Ascending aorta (tissue), 2 donors: Measurements from ENCODE around the gene SHMT2. TPM values are rescaled to one million over a fixed set of nuclear protein-coding genes. Genes with fewer than 3 reads are reported as not detected.

Experiments
- DNase-seq, 2 donors: peaks; one replicate each; pipeline ENCODE4 v3.0.0-alpha.2; 2019; ENCODE audit warnings: low spot score in 2 of 2
- H3K27ac ChIP-seq, 2 donors: fragments of 200-600 bp; sonication (generic); one replicate each; pipeline ENCODE4 v1.5.1; 2016 to 2017; ENCODE audit warnings: mild to moderate bottlenecking in 1 of 2
- H3K27me3 ChIP-seq: fragments of 200-600 bp; sonication (generic); one replicate; pipeline ENCODE4 v1.5.1; 2017
- H3K36me3 ChIP-seq, 2 donors: fragments of 200-600 bp; sonication (generic); one replicate each; pipeline ENCODE4 v1.5.1; 2016
- H3K4me1 ChIP-seq, 2 donors: fragments of 200-600 bp; sonication (generic); one replicate each; pipeline ENCODE4 v1.5.1; 2016 to 2017; ENCODE audit warnings: mild to moderate bottlenecking in 1 of 2
- H3K4me3 ChIP-seq, 2 donors: fragments of 200-600 bp; sonication (generic); one replicate each; pipeline ENCODE4 v1.5.1; 2016 to 2017; ENCODE audit warnings: mild to moderate bottlenecking in 1 of 2
- H3K9me3 ChIP-seq, 2 donors: fragments of 200-600 bp; sonication (generic); one replicate each; pipeline ENCODE4 v1.5.1; 2016
- intact Hi-C: fragments of 100-400 bp; cut with DNase I; formaldehyde crosslinking; loops from one replicate; pipeline ENCODE4 v1.15.1; 2023
- total RNA-seq: library from RNA; depleted of rRNA; stranded (reverse); fragments of >200 nt; gene quantifications from one replicate; pipeline ENCODE4 v1.1.0, GENCODE V29; 2016
- TF ChIP-seq, protein P1 (sequence below), 3 experiments: fragments of 200-600 bp in 2 of 3; fragments of 450-650 bp in 1 of 3; sonication (generic) in 2 of 3; IDR thresholded peaks; one replicate each; pipeline ENCODE4 v1.5.1; 2016 to 2019; ENCODE audit warnings: antibody characterized with exemption in 3 of 3, mild to moderate bottlenecking in 1 of 3, moderate library complexity in 1 of 3

SHMT2 gene
- total RNA-seq, 1 donor from 2014 or later = 136 TPM

GRCh38 chr12:57219205-57219992 is 10.1 kb upstream of the SHMT2 start:
- peaks cover 13 to 19% of the 10 kb centered on the region in 2 donors for H3K4me1 ChIP-seq
- H3K4me3 ChIP-seq = no peak overlapping the region
- H3K27me3 ChIP-seq = no peaks in the 10 kb centered on the region
- intact Hi-C loops = no loop called here
- H3K27ac ChIP-seq = no peak overlapping the region
- H3K36me3 ChIP-seq = no peaks in the 10 kb centered on the region
- H3K9me3 ChIP-seq = no peaks in the 10 kb centered on the region
- DNase-seq = no peak
- TF ChIP-seq, protein P1, sequence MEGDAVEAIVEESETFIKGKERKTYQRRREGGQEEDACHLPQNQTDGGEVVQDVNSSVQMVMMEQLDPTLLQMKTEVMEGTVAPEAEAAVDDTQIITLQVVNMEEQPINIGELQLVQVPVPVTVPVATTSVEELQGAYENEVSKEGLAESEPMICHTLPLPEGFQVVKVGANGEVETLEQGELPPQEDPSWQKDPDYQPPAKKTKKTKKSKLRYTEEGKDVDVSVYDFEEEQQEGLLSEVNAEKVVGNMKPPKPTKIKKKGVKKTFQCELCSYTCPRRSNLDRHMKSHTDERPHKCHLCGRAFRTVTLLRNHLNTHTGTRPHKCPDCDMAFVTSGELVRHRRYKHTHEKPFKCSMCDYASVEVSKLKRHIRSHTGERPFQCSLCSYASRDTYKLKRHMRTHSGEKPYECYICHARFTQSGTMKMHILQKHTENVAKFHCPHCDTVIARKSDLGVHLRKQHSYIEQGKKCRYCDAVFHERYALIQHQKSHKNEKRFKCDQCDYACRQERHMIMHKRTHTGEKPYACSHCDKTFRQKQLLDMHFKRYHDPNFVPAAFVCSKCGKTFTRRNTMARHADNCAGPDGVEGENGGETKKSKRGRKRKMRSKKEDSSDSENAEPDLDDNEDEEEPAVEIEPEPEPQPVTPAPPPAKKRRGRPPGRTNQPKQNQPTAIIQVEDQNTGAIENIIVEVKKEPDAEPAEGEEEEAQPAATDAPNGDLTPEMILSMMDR (IDR thresholded peaks at IDR 0.05) = no peak

GRCh38 chr12:57219993-57220754 is 9.3 kb upstream of the SHMT2 start:
- Histone ChIP-seq H3K27ac (no peak overlapping the region), H3K36me3 (no peaks in the 10 kb centered on the region), H3K27me3 (peaks cover 1% of the 10 kb centered on the region), H3K4me1 (peaks cover 13 to 17% of the 10 kb centered on the region in 2 donors), H3K4me3 (no peak overlapping the region), H3K9me3 (no peaks in the 10 kb centered on the region)
- intact Hi-C loops = no loop called here
- TF ChIP-seq, protein P1 (IDR thresholded peaks at IDR 0.05) = no peak
- DNase-seq = no peak

- intact Hi-C loops = no loop called here
- Histone ChIP-seq H3K9me3 (no peaks in the 10 kb centered on the region), H3K4me1 (peaks cover 13 to 16% of the 10 kb centered on the region in 2 donors), H3K27me3 (peaks cover 6% of the 10 kb centered on the region), H3K27ac (no peak overlapping the region), H3K36me3 (no peaks in the 10 kb centered on the region), H3K4me3 (no peak overlapping the region)
- TF ChIP-seq, protein P1 (IDR thresholded peaks at IDR 0.05) = no peak
- no peak for DNase-seq
Observed at GRCh38 chr12:57220770-57221168, 8.7 kb upstream of the SHMT2 start.

DNA sequence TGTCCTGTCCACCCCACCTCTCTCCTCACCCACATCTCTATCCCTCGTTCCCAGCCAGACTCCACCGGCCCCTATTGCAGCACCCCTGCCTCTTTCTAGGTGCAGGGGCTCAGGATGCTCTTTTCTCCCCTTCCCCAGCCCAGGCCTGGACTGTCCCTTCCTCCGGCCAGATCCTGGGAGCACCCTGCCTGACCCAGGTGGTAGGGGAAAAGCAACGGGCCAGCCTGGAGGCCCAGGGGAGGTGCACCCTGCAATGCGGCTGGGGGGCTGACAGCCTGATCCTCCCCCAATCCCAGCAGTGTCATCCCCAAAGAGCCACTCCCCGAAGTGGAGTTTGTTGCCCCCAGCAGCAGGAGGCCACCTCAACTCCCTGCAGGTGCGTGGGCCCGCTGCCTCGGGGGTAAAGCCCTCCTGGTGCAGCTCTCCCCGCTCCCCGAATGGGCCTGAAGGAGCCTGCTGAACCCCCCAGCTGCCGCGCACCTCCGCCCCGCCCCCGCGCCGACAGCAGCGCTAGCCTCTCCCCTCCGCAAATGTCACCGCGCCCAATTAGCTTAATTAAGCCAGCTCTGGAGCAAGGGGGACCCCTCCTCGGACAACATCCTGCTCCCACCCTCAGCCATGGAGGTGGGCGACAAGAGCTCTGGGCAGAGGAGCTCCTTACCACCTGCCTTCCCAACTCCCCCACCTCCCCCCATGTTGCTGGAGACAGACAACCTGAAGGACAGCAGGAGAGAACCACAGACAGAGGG is 8.2 kb upstream of the SHMT2 start:
- H3K4me3 ChIP-seq = no peak overlapping the region
- H3K36me3 ChIP-seq = no peaks in the 10 kb centered on the region
- no peak for DNase-seq
- H3K27ac ChIP-seq = no peak overlapping the region
- H3K27me3 ChIP-seq = peaks cover 9% of the 10 kb centered on the region
- TF ChIP-seq, protein P1 (IDR thresholded peaks at IDR 0.05) = no peak
- intact Hi-C loops = no loop called here
- peaks cover 8 to 10% of the 10 kb centered on the region in 2 donors for H3K4me1 ChIP-seq
- H3K9me3 ChIP-seq = no peaks in the 10 kb centered on the region

- no peak overlapping the region for H3K4me3 ChIP-seq
- no peaks in the 10 kb centered on the region for H3K9me3 ChIP-seq
- peaks cover 9% of the 10 kb centered on the region for H3K27me3 ChIP-seq
- no peaks in the 10 kb centered on the region for H3K36me3 ChIP-seq
- TF ChIP-seq, protein P1 (IDR thresholded peaks at IDR 0.05) = no peak
- intact Hi-C loops = no loop called here
- peaks cover 0 to 4% of the 10 kb centered on the region in 2 donors for H3K4me1 ChIP-seq
- no peak overlapping the region for H3K27ac ChIP-seq
- DNase-seq = no peak
Observed at GRCh38 chr12:57222286-57223190, 7.0 kb upstream of the SHMT2 start.
